H1 (cell line): ENCODE data around the gene EVC2. TPM values are rescaled to one million over a fixed set of nuclear protein-coding genes. Genes with fewer than 3 reads are reported as not detected.

Experiments
- CTCF ChIA-PET: fragments of 300-600 bp; sonication (Branson Sonifier 250); formaldehyde crosslinking; loops from one replicate; lab custom pipeline; 2021; ENCODE audit not compliant: partially characterized antibody; lab: Charles Lee
- POLR2A ChIA-PET: fragments of 300-600 bp; sonication (Branson Sonifier 250); formaldehyde crosslinking; loops from one replicate; lab custom pipeline; 2021; ENCODE audit warnings: inconsistent platforms; ENCODE audit not compliant: partially characterized antibody; lab: Charles Lee
- DNase-seq, 2 experiments: peaks; one replicate each; pipeline versions ENCODE4 v3.0.0 to v3.0.0-alpha.2; 2010 to 2022; ENCODE audit warnings: low spot score in 2 of 2, low read depth in 1 of 2, mixed read lengths in 1 of 2
- FAIRE-seq: peaks from 2 replicates; lab custom pipeline; 2011; peaks lifted over from hg19 to GRCh38; lab: Jason Lieb, UNC
- H2AFZ ChIP-seq: 2 replicates; pipeline ENCODE4 v1.8.1; 2012; ENCODE audit warnings: low read length, inconsistent platforms
- H2AK5ac ChIP-seq: 2 replicates; pipeline ENCODE4 v1.6.1; 2013; ENCODE audit warnings: low read depth, low read length
- H2BK120ac ChIP-seq: replicated peaks from 2 replicates; pipeline ENCODE3; 2013; ENCODE audit warnings: low read depth, low read length, inconsistent platforms
- H2BK12ac ChIP-seq: 2 replicates; pipeline ENCODE4 v1.6.1; 2013; ENCODE audit warnings: low read depth, low read length
- H2BK15ac ChIP-seq: 2 replicates; pipeline ENCODE4 v1.6.1; 2013; ENCODE audit warnings: low read length
- H2BK20ac ChIP-seq: 2 replicates; pipeline ENCODE4 v1.6.1; 2013; ENCODE audit warnings: low read length
- H2BK5ac ChIP-seq: 2 replicates; pipeline ENCODE4 v1.6.1; 2013; ENCODE audit warnings: low read depth, low read length
- H3K14ac ChIP-seq: 2 replicates; pipeline ENCODE4 v1.6.1; 2013; ENCODE audit warnings: inconsistent platforms; ENCODE audit not compliant: insufficient read length
- H3K18ac ChIP-seq: 2 replicates; pipeline ENCODE4 v1.6.1; 2013; ENCODE audit warnings: low read length; ENCODE audit errors: extremely low read depth
- H3K23ac ChIP-seq: 2 replicates; pipeline ENCODE4 v1.6.1; 2013; ENCODE audit warnings: inconsistent platforms; ENCODE audit not compliant: insufficient read length
- H3K23me2 ChIP-seq: 2 replicates; pipeline ENCODE4 v1.6.1; 2013; ENCODE audit warnings: low read depth, low read length
- H3K27ac ChIP-seq: 2 replicates; pipeline ENCODE4 v1.6.1; 2011; ENCODE audit warnings: low read depth, low read length, inconsistent platforms
- H3K27me3 ChIP-seq, 4 experiments: replicated peaks in 1 of 4; 1 replicate in 1 of 4; 2 replicates in 3 of 4; pipeline versions ENCODE4 v1.6.1 to v1.8.1; 2011 to 2013; ENCODE audit warnings: low read length in 3 of 4, mild to moderate bottlenecking in 3 of 4, inconsistent platforms in 2 of 4, mixed read lengths in 2 of 4, moderate library complexity in 1 of 4; ENCODE audit not compliant: control insufficient read depth in 3 of 4, insufficient read depth in 3 of 4; ENCODE audit errors: extremely low read depth in 1 of 4
- H3K36me3 ChIP-seq, 4 experiments: 2 replicates each; pipeline versions ENCODE4 v1.6.1 to v1.8.1; 2011 to 2013; ENCODE audit warnings: mild to moderate bottlenecking in 4 of 4, low read length in 3 of 4, moderate library complexity in 2 of 4, control low read depth in 1 of 4, inconsistent platforms in 1 of 4; ENCODE audit not compliant: insufficient read depth in 4 of 4, control insufficient read depth in 2 of 4
- H3K4ac ChIP-seq: replicated peaks from 2 replicates; pipeline ENCODE3; 2013; ENCODE audit warnings: low read length, low read depth, mixed read lengths, inconsistent platforms; ENCODE audit not compliant: insufficient read length
- H3K4me1 ChIP-seq, 4 experiments: replicated peaks in 1 of 4; 1 replicate in 1 of 4; 2 replicates in 3 of 4; pipeline versions ENCODE4 v1.6.1 to v1.8.1; 2011 to 2013; ENCODE audit warnings: low read length in 3 of 4, inconsistent platforms in 2 of 4, mixed read lengths in 1 of 4; ENCODE audit not compliant: insufficient read depth in 4 of 4, control insufficient read depth in 3 of 4
- H3K4me2 ChIP-seq, 2 experiments: 2 replicates each; pipeline versions ENCODE4 v1.6.1 to v1.8.1; 2011 to 2013; ENCODE audit warnings: low read depth in 2 of 2, low read length in 2 of 2, control low read depth in 1 of 2, inconsistent platforms in 1 of 2, mild to moderate bottlenecking in 1 of 2; ENCODE audit not compliant: insufficient read depth in 1 of 2
- H3K4me3 ChIP-seq, 4 experiments: fragments of 200-600, 300-600 bp in 1 of 4; sonication (generic), shearing (Covaris generic), sonication (Bioruptor Twin) in 1 of 4; 2 replicates each; pipeline versions ENCODE4 v1.5.1 to v1.8.1; 2011 to 2016; ENCODE audit warnings: low read length in 4 of 4, low read depth in 3 of 4, control low read depth in 2 of 4, inconsistent platforms in 2 of 4, mild to moderate bottlenecking in 2 of 4, mixed read lengths in 1 of 4, moderate library complexity in 1 of 4; ENCODE audit not compliant: insufficient read depth in 2 of 4; ENCODE audit errors: extremely low read depth in 1 of 4
- H3K56ac ChIP-seq: replicated peaks from 2 replicates; pipeline ENCODE3; 2013; ENCODE audit warnings: low read depth, mild to moderate bottlenecking, mixed read lengths, low read length, inconsistent platforms; ENCODE audit not compliant: insufficient read length
- H3K79me1 ChIP-seq: 2 replicates; pipeline ENCODE4 v1.6.1; 2013; ENCODE audit warnings: low read depth, low read length, control low read depth
- H3K79me2 ChIP-seq, 2 experiments: 2 replicates each; pipeline versions ENCODE4 v1.6.1 to v1.8.1; 2012 to 2013; ENCODE audit warnings: low read length in 2 of 2, mild to moderate bottlenecking in 2 of 2, inconsistent platforms in 1 of 2; ENCODE audit not compliant: insufficient read depth in 2 of 2, control insufficient read depth in 1 of 2
- H3K9ac ChIP-seq, 4 experiments: replicated peaks in 1 of 4; 1 replicate in 1 of 4; 2 replicates in 3 of 4; pipeline versions ENCODE4 v1.6.1 to v1.8.1; 2011 to 2013; ENCODE audit warnings: low read depth in 3 of 4, low read length in 3 of 4, control low read depth in 2 of 4, mild to moderate bottlenecking in 2 of 4, moderate library complexity in 2 of 4, inconsistent platforms in 1 of 4; ENCODE audit errors: extremely low read depth in 1 of 4
- H3K9me3 ChIP-seq, 2 experiments: 2 replicates each; pipeline versions ENCODE4 v1.6.1 to v1.8.1; 2012 to 2013; ENCODE audit warnings: mild to moderate bottlenecking in 2 of 2, moderate library complexity in 2 of 2, control low read depth in 1 of 2, inconsistent platforms in 1 of 2, low read depth in 1 of 2, low read length in 1 of 2, mixed read lengths in 1 of 2; ENCODE audit not compliant: insufficient read depth in 2 of 2
- H4K20me1 ChIP-seq, 2 experiments: replicated peaks in 1 of 2; 2 replicates each; pipeline versions ENCODE3 to v1.8.1; 2011 to 2013; ENCODE audit warnings: inconsistent platforms in 2 of 2, low read length in 2 of 2, mild to moderate bottlenecking in 1 of 2; ENCODE audit not compliant: insufficient read depth in 2 of 2, control insufficient read depth in 1 of 2
- H4K5ac ChIP-seq: 2 replicates; pipeline ENCODE4 v1.6.1; 2013; ENCODE audit warnings: low read length, low read depth, mixed read lengths, inconsistent platforms; ENCODE audit not compliant: insufficient read length
- H4K8ac ChIP-seq: 2 replicates; pipeline ENCODE4 v1.8.0; 2013; ENCODE audit warnings: mild to moderate bottlenecking, moderate library complexity, low read length, inconsistent platforms; ENCODE audit not compliant: insufficient read depth; ENCODE audit errors: extremely low read depth
- H4K91ac ChIP-seq: replicated peaks from 2 replicates; pipeline ENCODE3; 2013; ENCODE audit warnings: low read length, mixed read lengths, inconsistent platforms; ENCODE audit not compliant: insufficient read length
- ASH2L ChIP-seq: fragments of 200-600, 300-600 bp; sonication (generic); IDR thresholded peaks from one replicate; pipeline ENCODE4 v1.7.1; 2017; ENCODE audit warnings: low read length
- CEBPB ChIP-seq: IDR thresholded peaks from 2 replicates; pipeline ENCODE4 v1.6.1; 2012; ENCODE audit warnings: low read depth, low read length
- EGR1 ChIP-seq: IDR thresholded peaks from 2 replicates; pipeline ENCODE4 v1.6.1; 2011; ENCODE audit warnings: low read depth, low read length, borderline replicate concordance
- GTF2F1 ChIP-seq: IDR thresholded peaks from 2 replicates; pipeline ENCODE4 v1.6.1; 2012; ENCODE audit warnings: low read depth, low read length, improper control_type of control experiment, borderline replicate concordance
- MAFK ChIP-seq: IDR thresholded peaks from 2 replicates; pipeline ENCODE4 v1.6.1; 2012; ENCODE audit warnings: low read depth, mild to moderate bottlenecking, improper control_type of control experiment, low read length
- TAF1 ChIP-seq: IDR thresholded peaks from 2 replicates; pipeline ENCODE4 v1.6.1; 2011; ENCODE audit warnings: mild to moderate bottlenecking, low read depth, low read length
- TBP ChIP-seq: IDR thresholded peaks from 2 replicates; pipeline ENCODE4 v1.6.1; 2011; ENCODE audit warnings: low read depth, low read length, improper control_type of control experiment
- ZNF274 ChIP-seq: IDR thresholded peaks from 2 replicates; pipeline ENCODE4 v1.7.0; 2012; ENCODE audit warnings: low read length, borderline replicate concordance; ENCODE audit errors: extremely low read depth
- WGBS, 2 experiments: shearing (Covaris generic) in 1 of 2; methylation state at CpG; one replicate each; pipeline versions ENCODE4 v1.1.6 to v1.1.7; 2013 to 2015; ENCODE audit warnings: low lambda C conversion rate in 2 of 2, mixed read lengths in 2 of 2, inconsistent platforms in 1 of 2, low coverage in 1 of 2, missing lambda C conversion rate in 1 of 2; ENCODE audit not compliant: insufficient replicate concordance in 2 of 2, insufficient coverage in 1 of 2, insufficient read length in 1 of 2; ENCODE audit errors: extremely low coverage in 1 of 2, missing lambda C conversion rate in 1 of 2; 5-methylcytosine and 5-hydroxymethylcytosine counted together
- polyA plus RNA-seq, 7 experiments: library from polyadenylated mRNA; depleted of rRNA in 3 of 7; stranded (reverse) in 5 of 7; unstranded in 2 of 7; fragments of >200 nt in 5 of 7; fragments of 200-250 nt in 2 of 7; gene quantifications; 1 replicate in 5 of 7; 2 replicates in 1 of 7; 4 replicates in 1 of 7; pipeline versions ENCODE4 v1.2.1 to v1.2.3, GENCODE V29; 2011 to 2013; ENCODE audit warnings: missing spikeins in 2 of 7, mixed read lengths in 2 of 7
- total RNA-seq: library from RNA; stranded (reverse); fragmentation: NEBNext Ultra II Directional; extraction: Animal tissue kit (Norgen Biotek cat#: 25700); gene quantifications from 2 replicates; pipeline ENCODE4 v1.2.1, GENCODE V29; 2021
- TF ChIP-seq, protein P1 (sequence below), 3 experiments: IDR thresholded peaks; 1 replicate in 2 of 3; 2 replicates in 1 of 3; pipeline versions ENCODE4 v1.5.1 to v1.6.1; 2011; ENCODE audit warnings: low read length in 3 of 3, mild to moderate bottlenecking in 3 of 3, inconsistent platforms in 2 of 3, low read depth in 1 of 3, moderate library complexity in 1 of 3; ENCODE audit not compliant: insufficient read depth in 1 of 3; ENCODE audit errors: control extremely low read depth in 1 of 3
- TF ChIP-seq, protein P2 (sequence below): IDR thresholded peaks from 2 replicates; pipeline ENCODE4 v1.6.1; 2012; ENCODE audit warnings: inconsistent platforms

EVC2 gene
- total and polyA plus RNA-seq, 2 of the 8 experiments (the other 6 are each of a cell fraction or from before 2014, with no cell fraction given), result 0.73 to 5.9 TPM

GRCh38 chr4:5609306-5610007 lies 98.9 kb downstream of the EVC2 start:
- Histone ChIP-seq H3K4me2 (no peak overlapping the region), H3K18ac (no peak overlapping the region), H2AFZ (no peak overlapping the region), H3K23ac (no peak overlapping the region), H2BK120ac (no peak overlapping the region), H3K79me2 (no peaks in the 10 kb centered on the region), H3K9ac (no peak overlapping the region), H3K79me1 (no peaks in the 10 kb centered on the region; the same call in 1 of the 2 replicates), H3K27ac (no peak overlapping the region), H4K5ac (no peak overlapping the region), H3K27me3 (no peaks in the 10 kb centered on the region), H3K4me1 (no peaks in the 10 kb centered on the region), H2AK5ac (no peak overlapping the region), H3K4me3 (no peak overlapping the region), H4K91ac (no peak overlapping the region), H2BK20ac (no peak overlapping the region), H3K14ac (no peak overlapping the region), H3K4ac (no peak overlapping the region), H3K23me2 (no peaks in the 10 kb centered on the region; the same call in 1 of the 2 replicates), H2BK15ac (no peak overlapping the region), H2BK12ac (no peak overlapping the region), H4K20me1 (peaks cover 0 to 2% of the 10 kb centered on the region in 2 experiments), H3K56ac (no peak overlapping the region), H4K8ac (no peak overlapping the region), H3K9me3 (no peaks in the 10 kb centered on the region), H2BK5ac (no peak overlapping the region), H3K36me3 (no peaks in the 10 kb centered on the region; a peak in 1 of 8 replicates)
- DNase-seq, result no peak
- POLR2A ChIA-PET, result no interaction called here
- no peak for FAIRE-seq
- WGBS, 2 experiments, result 92% methylated on average over 12 of the region's 12 CpGs; no CpG with 5 or more reads in 1 of the 2 experiments
- CTCF ChIA-PET, result interaction anchor here (1.3 kb wide), 1 partner anchor 24 kb away, joined by 3 read pairs; no protein-coding TSS in a partner anchor
- TF ChIP-seq CEBPB (no peak), ZNF274 (no peak), ASH2L (no peak), GTF2F1 (no peak), MAFK (no peak), TBP (no peak), EGR1 (no peak), TAF1 (no peak)
- TF ChIP-seq, protein P1, sequence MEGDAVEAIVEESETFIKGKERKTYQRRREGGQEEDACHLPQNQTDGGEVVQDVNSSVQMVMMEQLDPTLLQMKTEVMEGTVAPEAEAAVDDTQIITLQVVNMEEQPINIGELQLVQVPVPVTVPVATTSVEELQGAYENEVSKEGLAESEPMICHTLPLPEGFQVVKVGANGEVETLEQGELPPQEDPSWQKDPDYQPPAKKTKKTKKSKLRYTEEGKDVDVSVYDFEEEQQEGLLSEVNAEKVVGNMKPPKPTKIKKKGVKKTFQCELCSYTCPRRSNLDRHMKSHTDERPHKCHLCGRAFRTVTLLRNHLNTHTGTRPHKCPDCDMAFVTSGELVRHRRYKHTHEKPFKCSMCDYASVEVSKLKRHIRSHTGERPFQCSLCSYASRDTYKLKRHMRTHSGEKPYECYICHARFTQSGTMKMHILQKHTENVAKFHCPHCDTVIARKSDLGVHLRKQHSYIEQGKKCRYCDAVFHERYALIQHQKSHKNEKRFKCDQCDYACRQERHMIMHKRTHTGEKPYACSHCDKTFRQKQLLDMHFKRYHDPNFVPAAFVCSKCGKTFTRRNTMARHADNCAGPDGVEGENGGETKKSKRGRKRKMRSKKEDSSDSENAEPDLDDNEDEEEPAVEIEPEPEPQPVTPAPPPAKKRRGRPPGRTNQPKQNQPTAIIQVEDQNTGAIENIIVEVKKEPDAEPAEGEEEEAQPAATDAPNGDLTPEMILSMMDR (IDR thresholded peaks at IDR 0.05; ENCODE audit: control extremely low read depth in 1 of 3, insufficient read depth in 1 of 3, low read depth in 1 of 3, low read length in 3 of 3), result no peak
- TF ChIP-seq, protein P2, sequence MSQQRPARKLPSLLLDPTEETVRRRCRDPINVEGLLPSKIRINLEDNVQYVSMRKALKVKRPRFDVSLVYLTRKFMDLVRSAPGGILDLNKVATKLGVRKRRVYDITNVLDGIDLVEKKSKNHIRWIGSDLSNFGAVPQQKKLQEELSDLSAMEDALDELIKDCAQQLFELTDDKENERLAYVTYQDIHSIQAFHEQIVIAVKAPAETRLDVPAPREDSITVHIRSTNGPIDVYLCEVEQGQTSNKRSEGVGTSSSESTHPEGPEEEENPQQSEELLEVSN, result no peak
